Right hindlimb (tissue), 1 donor: ENCODE data around the gene CPNE2.
A peak's percentile ranks its signal among the peaks of the same experiment; 100 is the strongest.
"Not testable (repeated sequence)": the region's sequence is repeated elsewhere in the genome, so short reads cannot be mapped to it uniquely, and the experiment has no call there.

Experiments
- DNase-seq: peaks from one replicate; pipeline ENCODE4 v3.0.0-alpha.2; 2018

CPNE2 gene

GRCh38 chr16:57070424-57070823, 22.0 kb upstream of the CPNE2 start:
- DNase-seq, result no peak

- DNase-seq, result not testable (repeated sequence)
Measured at GRCh38 chr16:57071081-57071732, 21.2 kb upstream of the CPNE2 start.

DNA sequence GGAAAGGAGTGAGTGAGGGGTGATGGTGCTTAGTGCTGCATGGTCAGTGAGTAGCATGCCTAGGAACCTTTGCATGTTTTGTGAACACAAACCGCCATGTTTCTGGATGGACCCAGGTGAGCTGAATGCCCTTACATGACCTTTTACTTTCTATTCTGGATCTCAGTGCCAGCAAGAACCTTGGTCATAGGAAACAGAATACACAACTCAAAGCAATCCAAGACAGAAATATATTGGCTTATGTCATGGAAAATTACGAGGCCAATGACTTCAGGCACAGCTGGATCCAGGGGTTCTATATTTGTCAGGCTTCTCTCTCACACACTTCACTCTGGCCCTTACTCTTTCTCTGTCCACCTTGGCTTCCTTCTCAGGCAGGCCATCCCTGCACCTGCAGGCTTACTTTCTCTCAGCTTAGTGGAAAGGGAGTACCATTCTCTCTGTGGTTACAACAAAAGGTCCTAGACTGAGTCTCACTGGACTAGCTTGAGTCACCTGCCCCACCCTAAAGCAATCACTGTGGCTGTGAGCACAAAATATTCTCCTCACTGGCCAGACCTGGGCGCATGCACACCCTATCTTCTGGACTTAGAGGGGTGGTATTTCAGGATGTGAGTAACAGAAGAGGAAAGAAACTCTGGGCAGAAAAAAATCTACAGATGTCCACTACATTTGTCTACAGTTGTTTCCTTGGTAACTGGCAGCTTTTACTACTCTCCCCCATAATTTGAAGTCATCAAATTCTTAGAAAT, 20.4 kb upstream of the CPNE2 start:
- DNase-seq, result no peak

GRCh38 chr16:57072616-57073275, 19.6 kb upstream of the CPNE2 start:
- no peak for DNase-seq

DNA sequence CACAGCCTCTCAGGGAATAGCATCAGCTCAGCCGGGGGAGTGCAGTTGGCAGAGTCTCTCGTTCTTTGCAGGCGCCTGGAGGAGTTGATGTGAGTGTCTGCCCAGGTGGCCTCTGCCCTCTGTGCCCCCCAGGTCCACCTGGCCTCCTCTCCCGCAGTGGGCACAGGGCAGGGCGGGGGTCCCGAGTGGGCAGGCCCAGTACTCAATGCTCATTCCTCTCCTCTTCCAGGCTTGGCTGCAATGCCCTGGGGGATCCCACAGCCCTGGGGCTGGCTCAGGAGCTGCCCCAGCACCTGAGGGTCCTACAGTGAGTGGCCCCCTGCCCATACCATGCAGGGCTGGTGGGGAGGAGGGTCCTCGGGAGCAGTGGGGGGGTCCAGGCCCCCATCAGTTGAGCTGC, 14.7 kb upstream of the CPNE2 start:
- no peak for DNase-seq

DNA sequence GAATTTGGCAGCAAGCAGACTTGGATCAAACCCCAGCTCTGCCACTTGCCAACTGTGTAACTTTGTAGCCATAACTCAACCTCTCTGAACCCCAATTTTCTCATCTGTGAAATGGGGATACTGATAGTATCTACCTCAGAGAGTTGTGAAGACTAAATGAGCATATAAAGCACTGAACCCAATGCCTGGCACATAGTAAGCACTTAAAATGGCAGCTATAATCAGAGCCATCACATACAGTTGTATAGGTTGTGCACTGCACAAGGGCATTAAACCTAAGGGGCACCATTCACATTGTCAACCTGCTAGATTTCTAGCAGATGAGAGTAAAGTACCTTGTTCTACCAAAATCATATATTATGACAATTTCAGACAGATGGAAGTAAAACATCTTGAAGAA, 10.6 kb upstream of the CPNE2 start:
- DNase-seq, result no peak

DNA sequence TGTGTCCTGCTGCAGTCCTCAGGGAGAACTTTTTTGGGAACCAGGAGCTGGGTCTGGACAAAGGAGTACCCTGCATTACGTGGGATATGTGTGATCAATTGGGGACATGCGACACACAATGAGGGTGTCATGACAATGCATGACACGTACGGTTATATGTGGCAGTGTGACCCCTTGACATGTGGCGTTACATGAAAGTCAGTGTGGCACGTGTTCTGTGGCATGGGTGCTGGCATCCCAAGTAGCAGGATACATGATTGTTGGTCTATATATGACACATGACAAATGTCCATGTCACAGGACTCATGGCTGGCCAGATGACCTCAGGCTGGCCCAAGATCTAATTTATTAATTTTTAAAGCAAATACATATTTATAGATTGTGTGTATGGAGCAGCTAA, 9.7 kb upstream of the CPNE2 start:
- no peak for DNase-seq

GRCh38 chr16:57083485-57084126, 8.8 kb upstream of the CPNE2 start:
- DNase-seq, result no peak

DNA sequence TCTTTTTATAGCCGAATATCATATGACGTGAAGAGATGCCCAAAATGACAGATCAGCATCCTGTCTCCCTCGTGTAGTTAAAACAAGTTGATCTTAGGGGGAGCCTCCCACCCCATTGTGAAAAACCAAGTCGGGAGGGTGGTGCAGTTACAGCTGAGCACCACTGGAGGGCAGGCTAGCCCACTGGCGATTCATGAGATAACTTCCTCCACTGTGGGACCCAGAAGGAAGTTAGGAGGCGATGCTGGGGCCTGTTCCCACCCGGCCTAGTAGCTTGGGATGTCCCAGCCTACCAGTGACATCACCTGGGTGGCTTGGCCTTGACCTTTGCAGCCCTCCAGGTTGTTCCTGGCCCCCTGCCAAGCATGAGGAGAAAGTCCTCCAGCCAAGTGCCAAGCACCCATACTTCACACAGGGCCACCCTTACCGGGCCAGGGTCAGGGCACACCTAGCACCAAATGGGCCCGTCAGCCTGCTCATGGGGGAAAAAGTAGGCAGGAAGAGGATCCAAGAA, 8.1 kb upstream of the CPNE2 start:
- DNase-seq, result peak; percentile 77

DNA sequence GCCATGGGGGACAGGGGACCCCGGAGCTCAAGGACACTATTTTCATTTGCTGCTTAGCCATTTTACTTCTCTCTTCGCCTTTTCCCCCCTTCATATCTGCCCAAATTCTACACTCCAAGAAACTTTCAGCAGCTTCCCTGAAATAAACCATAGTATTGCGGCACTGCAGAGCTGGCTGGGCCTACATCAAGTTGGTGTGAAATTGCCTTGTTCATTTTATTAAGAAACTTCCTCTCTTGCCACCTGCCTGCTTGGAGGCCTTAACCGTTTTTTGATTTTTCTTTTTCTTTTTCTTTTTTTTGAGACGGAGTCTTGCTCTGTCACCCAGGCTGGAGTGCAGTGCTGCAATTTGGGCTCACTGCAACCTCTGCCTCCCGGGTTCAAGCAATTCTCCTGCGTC, 7.4 kb upstream of the CPNE2 start:
- DNase-seq, result no peak

- DNase-seq, result no peak
Measured at GRCh38 chr16:57087003-57087402, 5.4 kb upstream of the CPNE2 start.

DNA sequence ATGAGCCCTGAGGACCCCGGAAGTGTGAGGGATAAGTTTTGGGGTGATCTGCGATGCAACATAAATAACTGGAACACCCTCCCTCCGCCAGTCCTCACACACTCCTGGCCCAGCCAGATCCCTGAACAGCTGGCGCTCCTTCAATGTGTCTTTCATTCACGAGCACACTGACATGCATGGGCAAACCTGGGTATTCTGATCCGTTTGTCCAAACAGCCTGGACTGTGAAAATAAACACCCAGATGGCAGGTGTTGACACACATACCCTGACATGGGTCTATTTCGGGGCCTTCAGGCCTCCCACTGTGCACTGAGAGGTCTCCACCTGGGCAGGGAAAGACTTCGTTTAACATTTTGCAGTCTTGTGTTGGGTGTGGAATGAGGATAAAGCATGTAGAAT, 3.0 kb upstream of the CPNE2 start:
- no peak for DNase-seq

GRCh38 chr16:57091200-57091974, 996 bp upstream of the CPNE2 start:
- peak; percentile 50 for DNase-seq

DNA sequence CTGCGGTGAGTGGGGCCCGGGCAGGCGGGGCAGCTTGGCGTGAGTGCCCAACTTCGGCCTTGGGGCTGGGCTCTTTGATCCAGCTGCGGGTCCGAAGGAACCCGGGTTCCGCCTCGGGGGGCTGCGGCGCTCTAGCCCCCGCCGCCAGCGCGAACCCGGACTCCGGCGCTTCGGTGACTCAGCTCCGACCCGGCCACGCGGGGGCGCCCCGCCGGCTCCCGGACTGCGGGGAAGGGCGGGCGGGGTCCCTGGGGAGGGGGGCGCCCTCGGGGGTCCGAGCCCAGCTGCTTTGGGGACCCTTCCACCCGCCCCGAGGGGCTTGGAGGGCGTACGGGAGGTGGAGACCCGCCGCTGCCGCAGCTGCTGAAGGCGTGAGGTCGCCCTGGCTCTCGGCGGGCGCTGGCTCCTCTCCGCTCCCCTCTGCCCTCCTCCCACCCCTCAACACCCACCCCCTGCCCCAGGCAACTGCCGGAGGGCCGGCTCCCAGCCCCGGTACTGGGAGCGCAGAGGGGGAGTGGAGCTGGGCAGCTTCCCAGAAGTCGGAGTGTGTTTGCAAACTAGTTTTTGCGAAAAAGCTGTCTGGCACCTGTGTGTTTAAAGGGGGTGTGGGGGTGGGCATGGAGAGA, 516 bp downstream of the CPNE2 start:
- DNase-seq, result peak; percentile 58

DNA sequence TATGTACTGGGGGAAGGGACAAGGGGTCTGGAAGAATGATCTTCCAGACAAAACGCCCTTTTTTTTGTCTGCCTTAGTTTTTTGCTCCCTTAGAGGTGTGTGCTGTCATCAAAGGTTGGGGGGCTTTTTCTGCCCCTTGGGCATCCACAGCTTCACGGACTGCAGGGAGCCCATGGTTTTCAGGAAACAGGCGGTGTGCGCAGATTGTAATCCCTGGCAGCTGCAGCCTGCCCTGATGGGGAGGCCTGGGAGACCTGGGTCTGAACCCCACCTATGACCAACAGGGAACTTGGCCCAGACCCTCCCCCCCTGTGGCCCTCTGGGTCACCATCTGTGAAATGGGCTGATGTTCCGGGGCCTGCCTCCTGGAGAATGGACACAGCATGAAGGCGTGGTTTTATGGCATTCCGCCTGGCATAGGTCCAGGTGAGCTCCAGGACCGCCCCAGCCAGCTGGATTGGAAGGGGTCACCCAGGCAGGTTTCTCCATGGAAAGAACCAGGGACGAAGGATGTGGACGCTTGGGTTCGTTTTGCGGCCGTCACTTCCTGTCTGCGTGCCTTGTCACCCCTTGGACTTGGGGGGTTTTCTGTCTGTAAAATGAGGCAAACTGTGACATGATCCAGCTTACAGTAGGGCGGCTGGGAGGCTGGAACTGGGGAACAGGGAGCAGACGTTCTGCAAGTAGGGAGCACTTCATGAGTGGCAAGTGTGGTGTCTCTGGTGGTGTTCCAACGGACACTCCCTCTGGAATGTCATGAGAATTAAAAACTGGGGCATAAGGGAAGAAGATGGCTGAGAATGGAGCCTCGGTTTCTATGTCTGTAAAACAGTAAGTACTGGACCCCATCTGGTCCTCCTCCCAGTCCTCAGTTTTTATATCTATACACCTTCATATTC, 1.5 kb downstream of the CPNE2 start:
- DNase-seq, result no peak

DNA sequence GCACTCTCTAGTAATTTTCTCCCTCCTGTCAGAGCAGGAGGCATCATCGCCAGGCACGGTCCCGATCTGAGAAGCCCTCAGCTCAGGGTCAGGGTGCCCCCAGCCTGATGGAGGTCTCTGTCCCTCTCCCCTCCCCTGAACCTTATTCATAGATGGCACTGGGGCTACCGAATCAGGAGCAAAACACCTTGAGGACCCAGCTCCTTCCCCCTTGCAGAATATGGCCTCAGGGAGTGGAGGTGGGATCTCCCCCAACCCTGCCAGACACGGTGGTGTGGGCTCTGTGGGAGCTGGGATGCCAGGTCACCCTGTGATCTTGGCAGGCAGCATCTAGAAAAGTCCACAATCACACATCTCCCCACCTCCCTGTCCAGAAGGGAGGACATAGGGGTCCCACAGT, 2.5 kb downstream of the CPNE2 start:
- no peak for DNase-seq

DNA sequence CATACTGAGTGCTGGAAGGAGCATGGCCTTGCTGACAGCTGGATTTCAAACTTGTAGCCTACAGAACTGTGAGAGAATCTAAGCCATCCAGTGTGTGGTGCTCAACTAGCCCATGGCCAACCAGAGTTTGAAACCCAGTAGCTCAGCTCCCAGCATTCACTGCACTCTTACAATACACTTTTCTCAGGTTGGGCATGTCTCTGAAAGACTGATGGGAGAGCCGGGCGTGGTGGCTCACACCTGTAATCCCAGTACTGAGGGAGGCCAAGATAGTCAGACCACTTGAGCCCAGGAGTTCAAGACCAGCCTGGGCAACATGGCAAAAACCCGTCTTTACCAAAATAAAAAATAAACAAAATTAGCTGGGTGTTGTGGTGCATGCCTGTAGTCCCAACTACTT, 3.8 kb downstream of the CPNE2 start:
- DNase-seq, result no peak

DNA sequence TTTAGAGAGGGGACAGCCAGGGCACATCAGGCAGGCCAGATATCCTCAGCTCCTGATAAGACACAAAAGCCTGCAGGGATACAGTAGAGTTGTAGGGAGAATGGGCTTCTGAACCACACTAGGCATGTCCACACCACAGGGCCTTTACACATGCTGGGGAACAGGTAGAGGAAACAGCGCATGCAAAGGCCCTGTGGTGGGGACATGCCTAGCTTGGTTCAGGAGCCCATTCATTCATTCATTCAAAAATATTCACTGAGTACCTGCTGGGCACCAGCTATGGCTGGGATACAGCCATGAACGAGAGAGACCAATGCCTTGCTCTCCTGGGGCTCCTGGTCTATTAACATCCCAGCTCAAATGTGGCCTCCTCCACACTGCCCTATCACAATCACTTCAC, 4.4 kb downstream of the CPNE2 start:
- DNase-seq, result no peak

- DNase-seq, result no peak
Measured at GRCh38 chr16:57098188-57098841, 5.9 kb downstream of the CPNE2 start.

- not testable (repeated sequence) for DNase-seq
Measured at GRCh38 chr16:57099965-57100364, 7.6 kb downstream of the CPNE2 start.

DNA sequence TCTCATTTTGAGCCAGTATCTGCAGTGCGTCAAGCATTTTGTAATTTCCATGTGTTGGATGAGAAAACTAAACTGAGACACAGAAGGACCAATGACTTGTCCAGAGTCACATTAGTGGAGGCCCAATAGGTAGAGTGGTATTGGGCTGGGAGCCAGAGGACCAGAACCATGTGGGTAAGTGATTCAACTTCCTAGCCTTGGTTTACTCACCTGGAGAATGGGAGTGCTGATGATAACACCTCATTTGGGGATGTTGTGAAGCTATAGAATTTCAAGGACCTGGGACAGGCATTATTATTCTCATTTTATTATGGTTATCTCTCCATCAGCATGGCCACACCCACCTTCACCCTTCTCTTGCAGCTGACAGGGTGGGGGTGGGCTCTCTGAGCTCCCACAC, 8.1 kb downstream of the CPNE2 start:
- no peak for DNase-seq
